ENCODE results near the gene CRYBG2.

DNA sequence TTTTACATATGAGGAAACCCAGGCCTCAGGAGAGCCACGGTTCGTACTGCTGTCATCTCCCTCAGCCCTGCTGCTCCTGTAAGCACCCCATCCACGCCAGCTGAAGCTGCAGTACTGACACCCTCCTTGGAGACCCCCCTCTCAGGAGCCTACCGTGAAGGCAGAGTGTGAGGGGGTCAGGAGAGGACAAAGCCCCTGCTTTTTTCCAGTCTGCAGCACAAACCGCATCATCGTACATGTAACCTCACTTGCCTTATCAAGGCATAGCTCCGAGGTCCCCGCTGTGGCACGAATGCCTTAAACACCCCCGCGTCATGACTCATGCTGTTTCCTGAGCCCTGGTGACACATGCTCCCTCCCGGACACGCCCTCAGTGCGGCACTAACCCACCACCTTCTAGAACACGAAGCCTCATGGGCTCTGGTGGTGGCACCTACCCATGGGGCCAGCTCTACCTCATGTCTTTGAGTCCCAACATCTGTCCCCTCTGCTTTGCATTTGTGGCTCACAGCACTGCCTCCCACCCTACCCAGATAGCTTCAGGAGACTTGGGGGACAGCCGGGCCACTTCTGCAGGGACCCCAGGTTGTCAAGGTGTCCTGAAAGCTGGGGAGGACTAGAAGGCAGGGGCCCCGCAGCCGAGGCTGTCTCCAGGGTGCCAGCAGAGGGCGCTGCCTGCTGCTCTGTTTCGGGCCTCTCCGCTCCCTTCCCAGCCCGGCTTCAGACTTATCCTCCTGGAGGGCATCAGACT lies 69.2 kb downstream of the CRYBG2 start:
- TF ChIP-seq CBX8 (IDR thresholded peaks at IDR 0.05; ENCODE audit: borderline replicate concordance, low read depth, low read length) (no peak), ZNF274 (IDR thresholded peaks at IDR 0.05; ENCODE audit: borderline replicate concordance, extremely low read depth, low read length) (no peak)
